HK-2 (cell line): ENCODE data around the gene THOC5.
"Not testable (repeated sequence)": the region's sequence is repeated elsewhere in the genome, so short reads cannot be mapped to it uniquely, and the experiment has no call there.

Source experiments
- DNase-seq: peaks from one replicate; pipeline ENCODE4 v3.0.0-alpha.2; 2018; ENCODE audit not compliant: unreplicated experiment

Gene THOC5

DNA sequence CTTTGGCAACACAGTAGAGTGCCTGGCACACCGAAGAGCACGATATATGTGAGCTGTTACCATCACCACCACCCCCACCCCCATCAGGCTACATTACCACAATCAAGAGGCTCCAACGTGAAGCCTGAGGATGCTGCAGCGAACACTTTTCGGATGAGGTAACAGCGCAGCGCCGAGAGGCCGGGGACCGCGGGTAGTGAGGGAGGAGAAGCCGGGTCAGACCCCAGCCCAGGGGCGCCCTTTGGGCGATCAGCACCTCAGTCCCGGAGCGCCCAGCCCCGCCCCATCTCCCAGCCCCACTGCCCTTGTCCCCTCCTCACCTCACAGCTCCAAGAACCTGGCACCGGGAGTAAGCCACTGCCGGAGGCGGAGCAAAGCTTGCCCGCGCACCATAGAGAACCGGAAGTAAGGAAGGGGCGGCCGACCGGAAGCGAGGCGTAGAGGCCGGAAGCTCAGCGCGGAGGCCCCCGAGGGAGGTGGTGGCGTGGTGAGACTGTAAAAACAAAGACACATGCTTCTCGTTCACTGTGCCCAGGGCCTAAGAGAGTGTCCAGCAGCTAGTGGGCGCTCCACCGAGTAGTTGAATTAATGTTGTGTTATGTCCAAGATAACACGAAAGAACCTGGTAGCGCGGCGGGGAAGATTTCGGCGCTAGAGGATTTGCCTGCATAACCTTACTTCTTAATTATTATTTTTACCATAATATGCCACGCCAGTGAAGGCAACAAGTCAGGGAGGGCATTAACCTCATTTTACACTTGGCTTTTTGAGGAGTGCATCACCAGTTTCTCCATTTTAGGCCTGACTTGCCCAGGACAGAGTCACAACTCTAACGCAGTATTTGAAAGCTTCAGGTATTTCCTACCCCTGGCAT lies at the start of gene THOC5:
THOC5 (minus strand) TSS at position 407 of the 874 bp plus-strand sequence. CDS start 4,610 bp downstream, outside the sequence.
- peak; percentile 94 for DNase-seq

DNA sequence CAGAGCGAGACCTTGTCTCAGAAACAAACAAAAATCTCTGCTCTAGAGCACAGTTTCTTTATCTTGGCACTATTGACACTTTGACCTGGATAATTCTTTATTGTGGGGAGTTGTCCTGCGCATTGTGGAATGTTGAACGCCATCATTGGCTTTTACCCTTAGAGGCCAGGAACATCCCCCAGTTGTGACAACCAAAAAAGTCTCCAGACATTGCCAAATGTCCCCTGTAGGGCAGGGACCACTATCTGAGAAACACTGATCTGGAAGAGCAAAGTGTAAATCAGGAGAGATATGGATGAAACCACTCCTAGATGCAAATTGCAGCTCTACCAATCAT lies 45.1 kb upstream of the THOC5 start:
- no peak for DNase-seq

DNA sequence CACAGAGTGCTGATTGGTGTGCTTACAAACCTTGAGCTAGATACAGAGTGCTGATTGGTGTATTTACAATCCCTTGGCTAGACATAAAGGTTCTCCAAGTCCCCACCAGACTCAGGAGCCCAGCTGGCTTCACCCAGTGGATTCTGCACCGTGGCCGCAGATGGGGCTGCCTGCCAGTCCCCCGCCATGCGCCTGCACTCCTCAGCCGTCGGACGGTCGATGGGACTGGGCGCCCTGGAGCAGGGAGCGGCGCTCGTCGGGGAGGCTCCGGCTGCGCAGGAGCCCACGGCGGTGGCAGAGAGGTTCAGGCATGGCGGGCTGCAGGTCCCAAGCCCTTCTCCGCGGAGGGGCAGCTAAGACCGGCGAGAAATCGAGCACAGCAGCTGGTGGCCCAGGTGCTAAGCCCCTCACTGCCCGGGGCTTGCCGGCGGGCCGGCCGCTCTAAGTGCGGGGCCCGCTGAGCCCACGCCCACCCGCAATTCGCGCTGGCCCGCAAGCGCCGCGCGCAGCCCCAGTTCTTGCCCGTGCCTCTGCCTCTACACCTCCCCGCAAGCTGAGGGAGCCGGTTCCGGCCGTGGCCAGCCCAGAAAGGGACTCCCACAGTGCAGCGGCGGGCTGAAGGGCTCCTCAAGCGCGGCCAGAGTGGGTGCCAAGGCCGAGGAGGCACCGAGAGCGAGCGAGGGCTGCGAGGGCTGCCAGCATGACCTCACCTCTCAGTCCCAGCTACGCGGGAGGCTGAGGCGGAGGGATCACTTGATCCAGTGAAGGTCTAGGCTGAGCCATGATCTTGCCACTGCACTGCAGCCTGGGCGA lies 44.5 kb upstream of the THOC5 start:
- DNase-seq = not testable (repeated sequence)

DNA sequence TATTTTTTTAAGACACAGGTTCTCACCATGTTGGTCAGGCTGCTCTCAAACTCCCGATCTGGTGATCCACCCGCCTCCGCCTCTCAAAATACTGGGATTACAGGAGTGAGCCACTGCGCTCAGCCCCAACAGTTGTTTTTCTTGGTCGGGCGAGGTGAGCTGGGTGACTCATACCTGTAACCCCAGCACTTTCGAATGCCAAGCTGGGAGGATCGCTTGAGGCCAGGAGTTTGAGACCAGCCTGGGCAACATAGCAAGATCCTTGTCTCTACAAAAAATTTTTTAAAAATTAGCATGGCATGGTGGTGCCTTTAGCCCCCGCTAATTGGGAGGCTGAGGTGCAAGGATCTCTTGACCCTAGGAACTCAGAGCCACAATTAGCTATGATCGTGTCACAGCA lies 42.9 kb upstream of the THOC5 start:
- no peak for DNase-seq

- not testable (repeated sequence) for DNase-seq
These were observed 40.9 kb upstream of the THOC5 start for GRCh38 chr22:29594447-29594846.

- no peak for DNase-seq
These were observed 40.4 kb upstream of the THOC5 start for GRCh38 chr22:29593923-29594322.

DNA sequence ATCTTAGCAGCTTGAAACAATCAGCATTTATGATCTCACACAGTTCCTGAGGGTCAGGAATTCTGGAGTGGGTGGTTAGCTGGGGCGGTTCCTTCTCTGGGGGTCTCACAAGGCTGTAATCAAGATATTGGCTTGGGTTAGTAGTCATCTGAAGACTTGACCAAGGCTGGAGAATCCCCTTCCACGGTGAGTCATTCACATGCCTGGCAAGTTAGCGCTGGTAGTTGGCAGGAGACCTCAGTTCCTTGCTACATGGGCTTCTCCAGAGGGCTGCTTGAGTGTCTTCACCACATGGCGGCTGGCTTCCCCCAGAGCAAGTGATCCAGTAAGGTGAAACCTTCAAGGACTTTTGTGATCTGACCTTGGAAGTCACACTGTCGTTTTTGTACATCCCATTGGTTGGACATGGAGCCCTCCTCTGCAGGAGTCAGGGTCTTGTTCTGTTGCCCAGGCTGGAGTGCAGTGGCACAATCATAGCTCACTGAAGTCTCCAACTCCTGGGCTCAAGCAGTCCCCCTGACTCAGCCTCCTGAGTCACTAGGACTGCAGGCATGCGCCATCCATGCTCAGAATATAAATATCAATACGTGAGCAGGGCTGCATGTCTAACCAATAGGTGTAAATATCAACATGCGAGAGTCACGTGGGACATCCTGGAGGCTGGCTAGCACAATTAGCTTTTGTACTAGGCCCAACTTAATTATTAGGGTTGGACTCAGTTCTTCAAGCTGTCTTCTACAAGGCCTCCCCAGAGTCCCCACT lies 34.6 kb upstream of the THOC5 start:
- peak; percentile 37 for DNase-seq

GRCh38 chr22:29586193-29586705 lies 32.7 kb upstream of the THOC5 start:
- not testable (repeated sequence) for DNase-seq

DNA sequence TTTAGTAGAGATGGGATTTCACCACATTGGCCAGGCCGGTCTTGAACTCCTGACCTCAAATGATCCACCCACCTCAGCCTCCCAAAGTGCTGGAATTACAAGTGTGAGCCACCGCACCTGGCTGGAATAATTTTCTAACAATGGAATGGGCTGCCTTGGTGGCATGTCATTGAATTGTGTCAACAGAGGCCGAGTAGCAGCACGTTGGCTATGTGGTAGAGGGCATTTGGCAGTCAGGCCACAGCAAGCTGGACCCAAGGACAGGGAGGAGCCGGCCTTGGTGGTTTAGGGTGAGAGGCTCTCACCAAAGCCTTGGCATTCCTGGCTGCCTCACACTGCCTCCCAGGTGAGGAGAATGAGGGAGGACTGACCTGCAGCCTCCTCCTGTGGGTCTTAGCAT lies 31.4 kb upstream of the THOC5 start:
- no peak for DNase-seq

GRCh38 chr22:29581799-29582198 lies 28.2 kb upstream of the THOC5 start:
- DNase-seq = no peak

- no peak for DNase-seq
These were observed 26.7 kb upstream of the THOC5 start for GRCh38 chr22:29580200-29580810.

DNA sequence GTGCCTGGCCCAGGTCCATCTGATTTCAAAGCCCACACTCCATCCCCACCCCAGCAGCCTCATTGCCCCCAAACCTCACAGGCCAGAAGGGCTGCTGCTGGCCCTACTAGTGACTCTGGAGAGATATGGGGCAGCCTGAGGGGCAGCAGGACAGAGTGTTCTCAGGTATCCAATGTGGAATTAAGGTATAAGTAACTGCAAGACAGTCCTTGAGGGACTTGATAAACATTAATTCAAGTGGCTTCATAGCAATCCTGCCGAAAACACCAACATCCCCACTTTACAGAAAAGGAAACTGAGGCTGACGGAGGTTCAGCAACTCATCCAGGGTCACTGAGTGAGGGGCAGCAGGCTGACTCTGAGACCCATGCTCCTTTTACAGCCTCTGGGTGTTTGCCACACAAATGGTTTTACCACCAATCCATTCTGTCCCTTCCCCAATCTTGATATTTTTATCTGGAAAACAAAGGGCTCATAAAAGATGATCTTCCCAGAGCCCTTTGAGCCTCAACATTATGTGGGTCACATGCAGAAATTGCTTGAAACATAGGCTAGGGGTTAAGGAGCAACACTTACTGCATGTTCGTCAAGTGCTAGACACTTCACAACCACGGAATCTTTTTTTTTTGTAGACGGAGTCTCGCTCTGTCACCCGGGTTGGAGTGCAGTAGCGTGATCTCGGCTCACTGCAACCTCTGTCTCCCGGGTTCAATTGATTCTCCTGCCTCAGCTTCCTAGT lies 25.1 kb upstream of the THOC5 start:
- no peak for DNase-seq

DNA sequence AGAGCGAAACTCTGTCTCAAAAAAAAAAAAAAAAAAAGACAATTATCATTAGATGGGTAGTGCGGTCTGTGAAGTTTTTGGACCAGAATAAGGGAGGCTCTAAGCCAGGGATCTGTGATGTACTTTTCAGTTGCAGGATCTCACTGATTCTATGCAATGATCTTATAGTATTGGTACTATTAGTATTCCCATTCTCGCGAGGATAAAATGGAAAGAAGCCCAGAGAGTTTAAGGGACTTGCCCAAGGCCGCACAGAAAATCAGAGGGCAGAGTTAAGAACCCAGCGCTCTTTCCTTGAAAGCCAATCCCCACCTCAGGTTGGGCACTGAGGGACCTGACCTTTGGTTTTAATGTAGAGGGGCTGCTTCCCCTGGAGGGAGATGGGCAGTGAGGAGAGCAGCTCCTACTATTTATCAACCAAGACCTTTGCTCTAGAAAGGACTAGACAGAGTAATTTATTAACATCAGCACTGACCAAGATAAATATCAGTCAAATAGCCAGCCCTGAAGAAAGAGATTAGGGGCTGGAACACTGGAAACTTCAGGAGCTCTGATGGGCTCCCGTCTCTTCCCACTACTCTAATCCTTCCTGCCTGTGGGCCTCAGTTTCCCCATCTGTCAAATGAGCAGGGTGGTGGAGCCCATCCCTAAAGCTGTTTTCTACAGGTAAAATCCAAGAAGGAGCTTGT lies 21.3 kb upstream of the THOC5 start:
- no peak for DNase-seq

DNA sequence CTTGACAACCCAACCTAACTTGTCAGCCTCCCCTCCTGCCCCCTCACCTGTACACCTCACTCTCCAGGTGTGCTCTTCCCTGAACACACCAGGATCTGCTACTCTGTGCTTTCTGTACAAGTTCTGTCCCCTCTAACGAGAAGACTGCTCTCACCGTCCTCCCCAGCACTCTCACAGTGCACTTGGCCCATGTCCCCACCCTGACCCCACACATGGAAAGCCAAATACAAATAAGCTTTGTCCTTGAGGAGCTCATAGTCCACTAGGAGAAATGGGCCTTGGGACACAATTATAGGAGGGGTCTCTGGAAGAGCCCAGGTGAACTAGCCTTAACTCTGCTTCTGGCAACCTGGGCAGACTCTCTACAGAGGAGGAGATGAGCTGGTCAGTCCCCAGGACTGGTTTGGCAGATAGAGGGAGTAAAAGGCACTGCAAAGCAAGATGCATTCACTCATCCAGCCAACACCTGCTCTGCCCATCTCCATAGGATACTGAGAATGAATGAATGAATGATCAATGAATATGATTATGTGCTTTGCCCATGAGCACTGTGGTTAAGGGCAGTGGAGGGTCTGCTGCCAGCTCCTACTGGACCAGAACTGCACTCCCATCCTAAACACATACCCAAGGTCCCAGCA lies 17.5 kb upstream of the THOC5 start:
- DNase-seq = no peak

- no peak for DNase-seq
These were observed 16.9 kb upstream of the THOC5 start for GRCh38 chr22:29570456-29570855.

DNA sequence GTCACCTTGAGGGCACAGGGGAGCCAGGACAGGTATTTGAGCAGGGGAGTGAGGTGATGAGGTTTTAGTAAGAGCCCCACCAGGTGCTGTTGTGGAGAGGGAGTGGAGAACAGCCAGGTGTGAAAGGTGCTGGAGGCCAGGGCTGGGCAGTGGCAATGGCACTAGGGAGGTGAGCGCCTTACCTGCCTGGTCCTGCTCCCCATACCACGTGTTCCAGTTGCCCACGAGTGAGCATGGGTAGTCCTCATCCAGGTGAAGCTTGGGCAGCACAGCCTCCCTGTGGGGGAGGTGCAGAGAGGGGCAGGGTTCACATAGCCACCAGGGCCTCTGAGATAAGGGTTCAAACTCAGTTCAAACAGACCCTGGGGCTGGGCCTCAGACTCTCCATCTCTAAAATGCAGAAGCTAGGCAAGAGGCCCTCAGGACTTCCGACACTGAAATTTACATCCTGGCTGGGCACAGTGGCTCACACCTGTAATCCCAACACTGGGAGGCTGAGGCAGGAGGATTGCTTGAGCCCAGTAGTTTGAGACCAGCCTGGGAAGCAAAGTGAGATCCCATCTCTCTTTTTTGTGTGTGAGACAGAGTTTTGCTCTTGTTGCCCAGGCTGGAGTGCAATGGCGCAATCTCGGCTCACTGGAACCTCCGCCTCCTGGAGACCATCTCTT lies 15.6 kb upstream of the THOC5 start:
- no peak for DNase-seq

- no peak for DNase-seq
These were observed 13.8 kb upstream of the THOC5 start for GRCh38 chr22:29567338-29567737.

GRCh38 chr22:29566513-29566912 lies 13.0 kb upstream of the THOC5 start:
- DNase-seq = not testable (repeated sequence)
